Progenitor cell of endocrine pancreas (in vitro differentiated cells): Measurements from ENCODE around the gene GRID2IP. TPM values are rescaled to one million over a fixed set of nuclear protein-coding genes. Genes with fewer than 3 reads are reported as not detected.

Experiments used
- DNase-seq: peaks from one replicate; pipeline ENCODE4 v3.0.0; 2021; ENCODE audit warnings: low spot score; ENCODE audit not compliant: unreplicated experiment
- H3K27ac Mint-ChIP-seq: 2 replicates; pipeline ENCODE4 v1.8.0; 2021; ENCODE audit warnings: mild to moderate bottlenecking, moderate library complexity, mixed read lengths
- H3K27me3 Mint-ChIP-seq: 2 replicates; pipeline ENCODE4 v1.8.0; 2021; ENCODE audit warnings: mixed read lengths
- H3K36me3 Mint-ChIP-seq: 2 replicates; pipeline ENCODE4 v1.8.0; 2022; ENCODE audit warnings: mixed read lengths; ENCODE audit not compliant: insufficient read depth
- H3K4me1 Mint-ChIP-seq: 2 replicates; pipeline ENCODE4 v1.8.0; 2021; ENCODE audit warnings: low read depth, mixed read lengths
- H3K4me3 Mint-ChIP-seq: 2 replicates; pipeline ENCODE4 v1.8.0; 2021; ENCODE audit warnings: low read depth, mild to moderate bottlenecking, moderate library complexity, mixed read lengths
- H3K9me3 Mint-ChIP-seq: 2 replicates; pipeline ENCODE4 v1.8.0; 2021; ENCODE audit warnings: low read depth, mixed read lengths
- total RNA-seq: library from RNA; stranded (reverse); gene quantifications from 2 replicates; pipeline ENCODE4 v1.2.1, GENCODE V29; 2021
- TF ChIP-seq, protein P1 (sequence below): fragments of 200-600 bp; sonication (generic); IDR thresholded peaks from one replicate; pipeline ENCODE4 v1.5.0; 2021; ENCODE audit warnings: antibody characterized with exemption, mild to moderate bottlenecking; ENCODE audit not compliant: unreplicated experiment

Gene GRID2IP
- total RNA-seq, 1 donor from 2014 or later = 2.5 TPM

DNA sequence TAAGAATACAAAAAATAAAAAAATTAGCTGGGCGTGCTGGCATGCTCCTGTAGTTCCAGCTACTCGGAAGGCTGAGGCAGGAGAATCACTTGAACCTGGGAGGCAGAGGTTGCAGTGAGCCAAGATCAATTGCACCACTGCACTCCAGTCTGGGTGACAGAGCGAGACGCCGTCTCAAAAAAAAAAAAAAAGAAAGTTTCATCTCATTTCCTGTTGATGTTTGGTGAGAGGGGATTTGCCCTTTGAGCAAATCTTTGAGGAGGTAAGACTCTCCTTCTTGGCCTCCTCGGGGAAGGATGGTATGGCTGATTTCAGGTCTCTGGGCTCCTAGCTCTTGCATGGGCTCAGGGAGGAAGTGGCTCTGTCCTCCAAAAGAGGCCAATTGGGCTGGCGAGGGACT is 3.6 kb upstream of the GRID2IP start:
- Mint-ChIP-seq H3K4me1 (no peaks in the 10 kb centered on the region), H3K4me3 (no peak overlapping the region), H3K36me3 (no peaks in the 10 kb centered on the region), H3K27ac (no peak overlapping the region), H3K27me3 (peaks cover 2% of the 10 kb centered on the region), H3K9me3 (no peaks in the 10 kb centered on the region)
- DNase-seq = no peak
- TF ChIP-seq, protein P1, sequence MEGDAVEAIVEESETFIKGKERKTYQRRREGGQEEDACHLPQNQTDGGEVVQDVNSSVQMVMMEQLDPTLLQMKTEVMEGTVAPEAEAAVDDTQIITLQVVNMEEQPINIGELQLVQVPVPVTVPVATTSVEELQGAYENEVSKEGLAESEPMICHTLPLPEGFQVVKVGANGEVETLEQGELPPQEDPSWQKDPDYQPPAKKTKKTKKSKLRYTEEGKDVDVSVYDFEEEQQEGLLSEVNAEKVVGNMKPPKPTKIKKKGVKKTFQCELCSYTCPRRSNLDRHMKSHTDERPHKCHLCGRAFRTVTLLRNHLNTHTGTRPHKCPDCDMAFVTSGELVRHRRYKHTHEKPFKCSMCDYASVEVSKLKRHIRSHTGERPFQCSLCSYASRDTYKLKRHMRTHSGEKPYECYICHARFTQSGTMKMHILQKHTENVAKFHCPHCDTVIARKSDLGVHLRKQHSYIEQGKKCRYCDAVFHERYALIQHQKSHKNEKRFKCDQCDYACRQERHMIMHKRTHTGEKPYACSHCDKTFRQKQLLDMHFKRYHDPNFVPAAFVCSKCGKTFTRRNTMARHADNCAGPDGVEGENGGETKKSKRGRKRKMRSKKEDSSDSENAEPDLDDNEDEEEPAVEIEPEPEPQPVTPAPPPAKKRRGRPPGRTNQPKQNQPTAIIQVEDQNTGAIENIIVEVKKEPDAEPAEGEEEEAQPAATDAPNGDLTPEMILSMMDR = no peak

DNA sequence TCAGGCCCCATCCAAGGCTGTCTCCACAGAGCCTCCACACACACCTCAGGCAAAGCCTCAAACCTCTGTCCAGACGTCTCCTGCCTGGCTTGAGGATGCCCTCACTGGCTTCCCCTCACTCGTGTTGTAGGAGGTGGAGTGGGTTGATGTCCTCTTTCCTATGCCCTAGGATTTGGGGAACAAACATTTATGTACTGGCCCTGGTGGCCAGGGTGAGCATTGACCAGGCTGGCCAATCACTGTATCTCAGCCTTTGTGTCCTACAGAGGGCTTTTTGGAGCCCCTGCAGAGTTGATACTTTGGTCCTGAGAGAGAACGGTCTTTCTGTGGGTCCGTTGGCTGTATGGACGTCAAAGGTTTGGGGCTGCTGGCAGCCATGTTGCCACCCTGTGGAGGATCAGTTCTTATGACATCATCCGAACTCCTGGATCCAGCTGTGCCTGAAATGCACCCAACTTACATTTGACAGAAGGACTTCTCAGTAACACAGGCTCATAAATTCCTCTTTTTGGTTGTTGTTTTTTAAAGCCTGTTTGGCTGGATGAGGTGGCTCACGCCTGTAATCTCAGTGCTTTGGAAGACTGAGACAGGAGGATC is 2.3 kb upstream of the GRID2IP start:
- TF ChIP-seq, protein P1 = no peak
- Mint-ChIP-seq H3K27ac (no peak overlapping the region), H3K4me1 (no peaks in the 10 kb centered on the region), H3K4me3 (no peak overlapping the region), H3K36me3 (no peaks in the 10 kb centered on the region), H3K9me3 (no peaks in the 10 kb centered on the region), H3K27me3 (no peaks in the 10 kb centered on the region)
- no peak for DNase-seq

- no peaks in the 10 kb centered on the region for H3K27me3 Mint-ChIP-seq
- no peak for DNase-seq
- TF ChIP-seq, protein P1 = no peak
- no peak overlapping the region for H3K27ac Mint-ChIP-seq
- H3K9me3 Mint-ChIP-seq = no peaks in the 10 kb centered on the region
- no peak overlapping the region for H3K4me3 Mint-ChIP-seq
- no peaks in the 10 kb centered on the region for H3K36me3 Mint-ChIP-seq
- H3K4me1 Mint-ChIP-seq = no peaks in the 10 kb centered on the region
Measured at GRCh38 chr7:6547400-6547799, 3.9 kb downstream of the GRID2IP start.

GRCh38 chr7:6546498-6547251 is 4.6 kb downstream of the GRID2IP start:
- Mint-ChIP-seq H3K4me3 (no peak overlapping the region), H3K4me1 (no peaks in the 10 kb centered on the region), H3K27me3 (peaks cover 1% of the 10 kb centered on the region), H3K9me3 (no peaks in the 10 kb centered on the region), H3K27ac (no peak overlapping the region), H3K36me3 (no peaks in the 10 kb centered on the region)
- TF ChIP-seq, protein P1 = no peak
- DNase-seq = no peak

GRCh38 chr7:6545398-6546126 is 5.7 kb downstream of the GRID2IP start:
- Mint-ChIP-seq H3K36me3 (no peaks in the 10 kb centered on the region), H3K9me3 (no peaks in the 10 kb centered on the region), H3K4me3 (no peak overlapping the region), H3K27me3 (peaks cover 6% of the 10 kb centered on the region), H3K27ac (no peak overlapping the region), H3K4me1 (no peaks in the 10 kb centered on the region)
- DNase-seq = no peak
- TF ChIP-seq, protein P1 = no peak
